PFSK-1 (cell line): ENCODE data around the gene IST1.

Experiments used
- FOXP2 ChIP-seq: optimal IDR thresholded peaks from 2 replicates; pipeline ENCODE3; 2011; ENCODE audit warnings: borderline replicate concordance, control low read depth, inconsistent platforms; ENCODE audit not compliant: insufficient read depth; ENCODE audit errors: extremely low read length, extremely low read depth
- POLR2AphosphoS5 ChIP-seq: IDR thresholded peaks from 2 replicates; pipeline ENCODE4 v1.6.1; 2012; ENCODE audit warnings: low read depth, mild to moderate bottlenecking, control low read depth, low read length, moderate library complexity
- SIN3A ChIP-seq: IDR thresholded peaks from 2 replicates; pipeline ENCODE4 v1.6.1; 2012; ENCODE audit warnings: mild to moderate bottlenecking, low read length, moderate library complexity, borderline replicate concordance; ENCODE audit not compliant: insufficient read depth
- TAF1 ChIP-seq: IDR thresholded peaks from 2 replicates; pipeline ENCODE4 v1.6.1; 2012; ENCODE audit warnings: low read length, control low read depth, borderline replicate concordance; ENCODE audit not compliant: insufficient read depth
- TF ChIP-seq, protein P1 (sequence below), 2 experiments: IDR thresholded peaks; 2 replicates each; pipeline versions ENCODE4 v1.6.1 to v1.8.0; 2011 to 2012; ENCODE audit warnings: low read depth in 2 of 2, low read length in 2 of 2, control low read depth in 1 of 2, inconsistent platforms in 1 of 2, mild to moderate bottlenecking in 1 of 2, moderate library complexity in 1 of 2; ENCODE audit not compliant: insufficient read depth in 1 of 2

The IST1 gene

DNA sequence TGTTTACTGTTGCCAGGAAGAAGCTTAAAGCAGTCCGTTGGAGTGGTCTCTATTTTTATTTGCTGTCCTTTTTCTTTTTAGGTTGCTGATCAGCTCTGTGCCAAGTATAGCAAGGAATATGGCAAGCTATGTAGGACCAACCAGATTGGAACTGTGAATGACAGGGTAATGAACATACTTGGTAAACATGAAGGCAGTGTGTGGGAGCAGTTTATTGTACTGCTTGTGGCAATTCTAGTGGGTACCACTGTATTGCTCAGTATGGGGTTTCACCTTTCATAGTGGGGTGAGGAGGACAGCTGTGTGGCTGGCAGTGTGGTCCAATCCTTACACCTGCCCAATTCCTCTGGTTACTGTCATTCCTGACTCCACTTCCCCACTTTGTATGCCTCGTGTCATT is 25.3 kb downstream of the IST1 start:
- TF ChIP-seq TAF1 (no peak), SIN3A (no peak), FOXP2 (no peak), POLR2AphosphoS5 (no peak)
- TF ChIP-seq, protein P1, sequence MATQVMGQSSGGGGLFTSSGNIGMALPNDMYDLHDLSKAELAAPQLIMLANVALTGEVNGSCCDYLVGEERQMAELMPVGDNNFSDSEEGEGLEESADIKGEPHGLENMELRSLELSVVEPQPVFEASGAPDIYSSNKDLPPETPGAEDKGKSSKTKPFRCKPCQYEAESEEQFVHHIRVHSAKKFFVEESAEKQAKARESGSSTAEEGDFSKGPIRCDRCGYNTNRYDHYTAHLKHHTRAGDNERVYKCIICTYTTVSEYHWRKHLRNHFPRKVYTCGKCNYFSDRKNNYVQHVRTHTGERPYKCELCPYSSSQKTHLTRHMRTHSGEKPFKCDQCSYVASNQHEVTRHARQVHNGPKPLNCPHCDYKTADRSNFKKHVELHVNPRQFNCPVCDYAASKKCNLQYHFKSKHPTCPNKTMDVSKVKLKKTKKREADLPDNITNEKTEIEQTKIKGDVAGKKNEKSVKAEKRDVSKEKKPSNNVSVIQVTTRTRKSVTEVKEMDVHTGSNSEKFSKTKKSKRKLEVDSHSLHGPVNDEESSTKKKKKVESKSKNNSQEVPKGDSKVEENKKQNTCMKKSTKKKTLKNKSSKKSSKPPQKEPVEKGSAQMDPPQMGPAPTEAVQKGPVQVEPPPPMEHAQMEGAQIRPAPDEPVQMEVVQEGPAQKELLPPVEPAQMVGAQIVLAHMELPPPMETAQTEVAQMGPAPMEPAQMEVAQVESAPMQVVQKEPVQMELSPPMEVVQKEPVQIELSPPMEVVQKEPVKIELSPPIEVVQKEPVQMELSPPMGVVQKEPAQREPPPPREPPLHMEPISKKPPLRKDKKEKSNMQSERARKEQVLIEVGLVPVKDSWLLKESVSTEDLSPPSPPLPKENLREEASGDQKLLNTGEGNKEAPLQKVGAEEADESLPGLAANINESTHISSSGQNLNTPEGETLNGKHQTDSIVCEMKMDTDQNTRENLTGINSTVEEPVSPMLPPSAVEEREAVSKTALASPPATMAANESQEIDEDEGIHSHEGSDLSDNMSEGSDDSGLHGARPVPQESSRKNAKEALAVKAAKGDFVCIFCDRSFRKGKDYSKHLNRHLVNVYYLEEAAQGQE (IDR thresholded peaks at IDR 0.05; ENCODE audit: insufficient read depth in 1 of 2, low read depth in 2 of 2, low read length in 2 of 2), result no peak

DNA sequence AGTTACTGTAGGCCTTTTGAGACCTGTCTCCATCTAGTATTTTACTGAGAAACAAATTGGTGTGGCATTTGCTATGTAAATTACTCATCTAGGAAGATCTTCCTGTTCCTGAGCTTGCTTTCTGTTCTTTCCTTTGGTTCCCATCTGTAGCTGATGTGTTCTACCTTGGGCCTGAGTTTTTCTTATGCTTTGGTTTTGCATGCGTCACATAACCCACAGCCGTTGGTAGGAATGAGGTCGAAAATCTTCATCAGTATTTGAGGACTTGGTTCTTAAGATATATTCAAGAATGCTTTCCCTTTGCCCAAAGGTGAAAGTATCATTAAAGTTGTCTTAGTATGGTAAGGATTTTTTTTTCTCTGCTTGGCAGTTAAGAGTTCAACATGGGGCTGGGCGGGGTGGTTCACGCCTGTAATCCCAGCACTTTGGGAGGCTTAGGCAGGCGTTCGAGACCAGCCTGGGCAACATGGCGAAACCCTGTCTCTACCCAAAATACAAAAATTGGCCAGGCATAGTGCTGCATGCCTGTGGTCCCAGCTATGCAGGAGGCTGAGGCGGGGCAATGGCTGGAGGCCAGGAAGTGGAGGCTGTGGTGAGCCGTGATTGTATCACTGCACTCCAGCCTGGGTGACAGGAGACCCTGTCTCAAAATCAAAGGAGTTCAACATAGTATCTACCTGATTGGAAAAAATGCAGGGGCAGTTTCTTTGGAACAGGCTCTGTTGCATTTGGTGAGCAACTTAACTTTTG is 28.8 kb downstream of the IST1 start:
- TF ChIP-seq SIN3A, result no peak
- TF ChIP-seq, protein P1 (IDR thresholded peaks at IDR 0.05; ENCODE audit: insufficient read depth in 1 of 2, low read depth in 2 of 2, low read length in 2 of 2), result no peak
- TF ChIP-seq FOXP2, result no peak
- TF ChIP-seq POLR2AphosphoS5, result no peak
- no peak for TF ChIP-seq TAF1

DNA sequence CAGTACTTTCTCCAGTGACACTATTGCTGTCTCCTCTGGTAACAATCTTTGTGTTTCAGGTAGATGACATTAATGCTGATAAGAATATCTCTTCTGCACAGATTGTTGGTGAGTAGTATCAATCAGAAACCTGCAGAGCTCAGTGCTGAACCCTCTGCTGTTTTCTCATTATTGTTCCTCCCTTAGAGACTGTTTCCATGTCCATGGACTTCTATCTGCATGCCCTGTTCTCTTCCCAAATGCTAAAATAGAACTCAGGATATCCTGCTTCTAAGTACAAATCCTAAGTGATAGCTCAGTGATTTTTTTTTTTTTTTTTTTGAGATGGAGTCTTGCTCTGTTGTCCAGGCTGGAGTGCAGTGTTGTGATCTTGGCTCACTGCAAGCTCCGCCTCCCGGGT is 29.4 kb downstream of the IST1 start:
- TF ChIP-seq FOXP2 (no peak), SIN3A (no peak), POLR2AphosphoS5 (no peak), TAF1 (no peak)
- TF ChIP-seq, protein P1 (IDR thresholded peaks at IDR 0.05; ENCODE audit: insufficient read depth in 1 of 2, low read depth in 2 of 2, low read length in 2 of 2), result no peak

DNA sequence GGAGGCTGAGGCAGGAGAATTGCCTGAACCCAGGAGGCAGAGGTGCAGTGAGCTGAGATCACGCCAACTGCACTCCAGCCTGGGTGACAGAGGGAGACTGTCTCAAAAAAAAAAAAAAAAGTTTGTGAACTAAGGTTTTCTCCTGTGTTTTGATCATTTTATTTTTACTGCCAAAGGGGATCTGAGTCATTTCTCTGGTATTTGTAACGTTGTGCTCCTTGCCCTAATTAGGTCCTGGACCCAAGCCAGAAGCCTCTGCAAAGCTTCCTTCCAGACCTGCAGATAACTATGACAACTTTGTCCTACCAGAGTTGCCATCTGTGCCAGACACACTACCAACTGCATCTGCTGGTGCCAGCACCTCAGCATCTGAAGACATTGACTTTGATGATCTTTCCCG is 32.1 kb downstream of the IST1 start:
- TF ChIP-seq SIN3A, result no peak

DNA sequence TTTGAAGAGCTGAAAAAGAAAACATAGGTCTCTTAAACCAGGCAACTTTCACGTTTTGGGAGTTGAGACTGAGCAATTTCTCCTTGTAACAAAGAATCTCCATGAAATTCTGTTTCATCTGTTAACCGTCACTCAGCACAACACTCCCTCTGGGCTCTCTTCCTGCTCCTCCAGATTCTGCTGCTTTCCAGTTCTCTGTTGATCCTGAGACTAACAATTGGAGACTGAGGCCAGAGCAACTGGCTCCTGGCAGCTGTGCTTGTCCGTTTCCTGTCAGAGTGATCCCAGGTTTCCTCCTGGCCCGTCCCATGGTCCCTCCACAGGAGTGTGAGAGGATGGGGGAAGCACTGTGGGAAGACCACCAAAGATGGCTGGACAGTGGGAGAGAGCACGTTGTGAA is 32.5 kb downstream of the IST1 start:
- TF ChIP-seq SIN3A (no peak), TAF1 (no peak), POLR2AphosphoS5 (no peak), FOXP2 (no peak)
- TF ChIP-seq, protein P1 (IDR thresholded peaks at IDR 0.05; ENCODE audit: insufficient read depth in 1 of 2, low read depth in 2 of 2, low read length in 2 of 2), result no peak

DNA sequence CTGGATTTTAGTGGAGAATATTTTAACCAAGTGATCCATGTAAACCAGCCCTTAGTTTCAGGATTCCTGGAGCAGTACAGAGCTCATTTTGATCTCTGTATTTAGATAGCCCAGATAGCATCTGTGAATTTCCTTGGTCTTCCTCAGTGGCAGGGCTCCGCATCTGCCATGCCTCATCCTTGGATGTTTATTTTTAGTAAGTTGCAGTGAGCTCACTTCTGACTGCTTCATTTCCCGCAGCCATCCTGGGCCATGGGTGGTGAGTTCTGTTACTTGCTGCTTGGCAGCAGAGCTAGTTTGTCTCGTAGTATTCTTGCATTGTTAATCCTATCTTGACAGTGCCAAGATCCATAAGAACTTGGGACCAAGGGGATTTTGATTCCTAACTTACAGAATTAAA is 33.7 kb downstream of the IST1 start:
- TF ChIP-seq SIN3A (no peak), POLR2AphosphoS5 (no peak), TAF1 (no peak), FOXP2 (no peak)
- TF ChIP-seq, protein P1 (IDR thresholded peaks at IDR 0.05; ENCODE audit: insufficient read depth in 1 of 2, low read depth in 2 of 2, low read length in 2 of 2), result no peak
